IPS-20b (cell line): ENCODE results near the gene IQSEC2.
A peak's percentile ranks its signal among the peaks of the same experiment; 100 is the strongest.

ENCODE experiments used
- H3K27ac ChIP-seq: one replicate; pipeline ENCODE4 v1.5.1; 2013; ENCODE audit warnings: low read length
- H3K27me3 ChIP-seq: 2 replicates; pipeline ENCODE4 v1.6.1; 2013; ENCODE audit warnings: mild to moderate bottlenecking, low read length, inconsistent platforms; ENCODE audit not compliant: insufficient read depth
- H3K36me3 ChIP-seq: 2 replicates; pipeline ENCODE4 v1.6.1; 2013; ENCODE audit warnings: low read depth, mild to moderate bottlenecking, inconsistent platforms, low read length, moderate library complexity; ENCODE audit not compliant: insufficient read depth
- H3K4me1 ChIP-seq: 2 replicates; pipeline ENCODE4 v1.6.1; 2013; ENCODE audit warnings: mild to moderate bottlenecking, control low read depth, inconsistent platforms, low read length, moderate library complexity; ENCODE audit not compliant: insufficient read depth
- H3K4me3 ChIP-seq: 2 replicates; pipeline ENCODE4 v1.5.1; 2013; ENCODE audit warnings: mild to moderate bottlenecking, low read length, inconsistent platforms
- H3K9ac ChIP-seq: 2 replicates; pipeline ENCODE4 v1.6.1; 2013; ENCODE audit warnings: low read depth, mild to moderate bottlenecking, inconsistent platforms, low read length, moderate library complexity
- H3K9me3 ChIP-seq: 2 replicates; pipeline ENCODE4 v1.6.1; 2013; ENCODE audit warnings: mild to moderate bottlenecking, low read depth, low read length, inconsistent platforms; ENCODE audit not compliant: insufficient read depth

IQSEC2 gene

GRCh38 chrX:53317365-53318069 is 36.1 kb upstream of the IQSEC2 start:
- H3K27ac ChIP-seq, result no peak overlapping the region
- no peaks in the 10 kb centered on the region for H3K36me3 ChIP-seq
- H3K9me3 ChIP-seq, result no peaks in the 10 kb centered on the region

GRCh38 chrX:53316860-53317237 is 35.5 kb upstream of the IQSEC2 start:
- Histone ChIP-seq H3K27ac (no peak overlapping the region), H3K4me3 (peak overlapping the region; percentile 43; the same call in 1 of the 2 replicates), H3K4me1 (no peaks in the 10 kb centered on the region; the same call in 1 of the 2 replicates), H3K36me3 (no peaks in the 10 kb centered on the region), H3K27me3 (peaks cover 40% of the 10 kb centered on the region), H3K9me3 (no peaks in the 10 kb centered on the region), H3K9ac (no peak overlapping the region)

More at GRCh38 chrX:53317365-53318069, 36.1 kb upstream of the IQSEC2 start:
- Histone ChIP-seq H3K9ac (no peak overlapping the region), H3K27me3 (peaks cover 47% of the 10 kb centered on the region), H3K4me1 (no peaks in the 10 kb centered on the region; the same call in 1 of the 2 replicates), H3K4me3 (peak overlapping the region; percentile 63; the same call in 1 of the 2 replicates)

- no peaks in the 10 kb centered on the region; the same call in 1 of the 2 replicates for H3K4me1 ChIP-seq
- no peak overlapping the region for H3K4me3 ChIP-seq
- no peaks in the 10 kb centered on the region for H3K36me3 ChIP-seq
- no peak overlapping the region for H3K27ac ChIP-seq
- H3K9ac ChIP-seq, result no peak overlapping the region
- H3K9me3 ChIP-seq, result no peaks in the 10 kb centered on the region
- peaks cover 36% of the 10 kb centered on the region for H3K27me3 ChIP-seq
Observed at GRCh38 chrX:53316111-53316859, 34.9 kb upstream of the IQSEC2 start.

GRCh38 chrX:53313728-53314105 is 32.3 kb upstream of the IQSEC2 start:
- Histone ChIP-seq H3K27ac (no peak overlapping the region), H3K9ac (no peak overlapping the region)

GRCh38 chrX:53312946-53313727 is 31.8 kb upstream of the IQSEC2 start:
- Histone ChIP-seq H3K27me3 (peaks cover 6% of the 10 kb centered on the region), H3K9ac (no peak overlapping the region), H3K4me1 (no peaks in the 10 kb centered on the region; the same call in 1 of the 2 replicates), H3K27ac (no peak overlapping the region), H3K36me3 (no peaks in the 10 kb centered on the region), H3K9me3 (no peaks in the 10 kb centered on the region), H3K4me3 (no peak overlapping the region)

More at GRCh38 chrX:53313728-53314105, 32.3 kb upstream of the IQSEC2 start:
- Histone ChIP-seq H3K36me3 (no peaks in the 10 kb centered on the region), H3K4me3 (no peak overlapping the region), H3K4me1 (no peaks in the 10 kb centered on the region; the same call in 1 of the 2 replicates), H3K9me3 (no peaks in the 10 kb centered on the region), H3K27me3 (peaks cover 12% of the 10 kb centered on the region)

- H3K9ac ChIP-seq, result no peak overlapping the region
- H3K4me1 ChIP-seq, result no peaks in the 10 kb centered on the region
- no peaks in the 10 kb centered on the region for H3K36me3 ChIP-seq
- H3K9me3 ChIP-seq, result no peaks in the 10 kb centered on the region
- no peaks in the 10 kb centered on the region for H3K27me3 ChIP-seq
- no peak overlapping the region for H3K4me3 ChIP-seq
- H3K27ac ChIP-seq, result no peak overlapping the region
Observed at GRCh38 chrX:53309837-53310236, 28.5 kb upstream of the IQSEC2 start.

- H3K27ac ChIP-seq, result no peak overlapping the region
- H3K9ac ChIP-seq, result no peak overlapping the region
- H3K9me3 ChIP-seq, result no peaks in the 10 kb centered on the region
Observed at GRCh38 chrX:53308836-53309235, 27.5 kb upstream of the IQSEC2 start.

GRCh38 chrX:53305996-53306937 is 24.9 kb upstream of the IQSEC2 start:
- Histone ChIP-seq H3K4me1 (no peaks in the 10 kb centered on the region), H3K9me3 (no peaks in the 10 kb centered on the region), H3K36me3 (no peaks in the 10 kb centered on the region), H3K27me3 (no peaks in the 10 kb centered on the region), H3K27ac (no peak overlapping the region), H3K4me3 (no peak overlapping the region), H3K9ac (no peak overlapping the region)

More at GRCh38 chrX:53308836-53309235, 27.5 kb upstream of the IQSEC2 start:
- Histone ChIP-seq H3K27me3 (no peaks in the 10 kb centered on the region), H3K4me3 (no peak overlapping the region), H3K36me3 (no peaks in the 10 kb centered on the region), H3K4me1 (no peaks in the 10 kb centered on the region)

- no peaks in the 10 kb centered on the region for H3K27me3 ChIP-seq
- H3K36me3 ChIP-seq, result no peaks in the 10 kb centered on the region
- H3K9me3 ChIP-seq, result no peaks in the 10 kb centered on the region
- no peak overlapping the region for H3K4me3 ChIP-seq
- H3K4me1 ChIP-seq, result no peaks in the 10 kb centered on the region
- H3K27ac ChIP-seq, result no peak overlapping the region
- H3K9ac ChIP-seq, result no peak overlapping the region
Observed at GRCh38 chrX:53305219-53305995, 24.0 kb upstream of the IQSEC2 start.

GRCh38 chrX:53303195-53303594 is 21.8 kb upstream of the IQSEC2 start:
- no peak overlapping the region for H3K4me3 ChIP-seq
- no peaks in the 10 kb centered on the region for H3K36me3 ChIP-seq
- no peaks in the 10 kb centered on the region for H3K4me1 ChIP-seq
- H3K27me3 ChIP-seq, result no peaks in the 10 kb centered on the region
- no peaks in the 10 kb centered on the region for H3K9me3 ChIP-seq
- H3K27ac ChIP-seq, result no peak overlapping the region
- H3K9ac ChIP-seq, result no peak overlapping the region
